Activated T-cell treated with anti-CD3 and anti-CD28 coated beads for 1 hour (primary cell): Measurements from ENCODE around the gene CLIP4.
"Not testable (repeated sequence)": the region's sequence is repeated elsewhere in the genome, so short reads cannot be mapped to it uniquely, and the experiment has no call there.

Experiments used
- DNase-seq: peaks from one replicate; pipeline ENCODE4 v3.0.0-alpha.2; 2020; ENCODE audit warnings: low read depth

CLIP4 gene

DNA sequence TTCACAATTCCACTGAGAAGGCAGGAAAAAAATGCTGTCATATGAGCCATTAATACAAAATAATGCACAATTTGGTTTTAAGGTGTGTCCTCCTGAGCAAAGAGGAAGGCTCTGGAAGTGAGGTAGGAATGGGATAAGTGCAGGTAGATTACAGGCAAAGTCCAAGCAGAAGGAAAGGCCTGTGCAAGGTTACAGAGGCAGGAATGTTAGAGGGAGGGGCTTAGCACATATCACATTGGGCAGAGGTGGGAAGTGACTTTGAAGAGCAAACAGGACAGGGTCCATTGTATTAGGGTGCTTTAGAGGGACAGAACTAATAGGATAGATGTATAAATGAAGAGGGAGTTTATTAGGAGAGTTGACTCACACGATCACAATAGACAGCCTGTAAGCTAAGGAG, 14.7 kb upstream of the CLIP4 start:
- DNase-seq: no peak

DNA sequence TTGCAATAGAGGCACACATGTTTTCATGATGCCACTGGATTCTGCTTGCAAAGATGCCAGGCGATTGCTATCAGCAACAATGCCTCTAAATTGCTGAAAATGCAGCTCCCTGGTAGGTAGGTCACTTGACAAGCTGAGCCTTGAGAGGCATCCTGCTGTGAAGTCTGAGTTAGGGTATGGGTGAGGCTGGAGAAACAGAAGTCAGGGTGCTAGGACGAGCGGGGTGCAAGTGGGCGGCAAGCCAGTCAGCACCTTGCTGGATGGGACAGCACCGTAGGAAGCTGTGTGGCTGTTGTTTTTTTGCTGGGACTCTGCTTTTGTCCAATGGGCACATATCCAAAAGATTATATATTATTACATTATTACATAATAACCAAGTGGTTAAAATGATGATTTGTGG, 10.5 kb upstream of the CLIP4 start:
- DNase-seq: no peak

DNA sequence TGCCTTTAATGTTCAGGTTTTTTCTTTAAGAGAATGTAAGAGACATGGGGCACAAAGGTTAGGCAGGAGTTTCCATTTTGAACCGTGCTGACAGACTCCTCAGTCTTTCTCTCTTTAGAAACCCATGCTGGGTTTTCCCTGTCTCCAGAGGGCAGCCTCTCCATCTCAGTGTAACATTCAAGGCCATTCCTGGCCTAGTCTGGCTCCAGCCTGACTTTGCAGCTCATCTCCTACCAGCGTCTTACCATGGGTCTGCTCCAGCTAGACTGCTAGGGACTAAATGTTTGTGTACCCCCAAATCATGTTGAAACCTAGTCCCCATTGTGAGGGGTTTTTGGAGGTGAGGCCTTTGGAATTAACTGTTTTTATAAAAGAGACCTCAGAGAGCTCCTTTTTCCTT, 9.8 kb upstream of the CLIP4 start:
- no peak for DNase-seq

DNA sequence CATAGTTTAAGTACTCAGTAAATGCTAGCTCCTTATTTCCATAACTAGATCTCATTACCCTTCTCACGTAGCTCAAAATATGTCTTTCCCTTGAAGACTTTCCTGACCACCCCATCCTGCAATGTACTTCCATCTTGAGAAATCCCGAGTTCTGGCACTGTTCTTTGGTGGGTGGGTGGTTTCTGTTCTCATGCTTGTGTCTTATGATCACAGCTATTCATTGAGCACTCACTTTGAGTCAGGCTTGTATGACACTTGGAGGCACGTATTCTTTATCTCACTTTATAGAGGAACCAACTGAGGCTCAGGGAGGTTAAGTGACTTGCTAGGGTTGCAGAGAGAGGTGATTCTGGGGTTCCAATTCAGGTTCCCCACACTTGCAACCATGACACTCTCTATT, 9.0 kb upstream of the CLIP4 start:
- DNase-seq: no peak

DNA sequence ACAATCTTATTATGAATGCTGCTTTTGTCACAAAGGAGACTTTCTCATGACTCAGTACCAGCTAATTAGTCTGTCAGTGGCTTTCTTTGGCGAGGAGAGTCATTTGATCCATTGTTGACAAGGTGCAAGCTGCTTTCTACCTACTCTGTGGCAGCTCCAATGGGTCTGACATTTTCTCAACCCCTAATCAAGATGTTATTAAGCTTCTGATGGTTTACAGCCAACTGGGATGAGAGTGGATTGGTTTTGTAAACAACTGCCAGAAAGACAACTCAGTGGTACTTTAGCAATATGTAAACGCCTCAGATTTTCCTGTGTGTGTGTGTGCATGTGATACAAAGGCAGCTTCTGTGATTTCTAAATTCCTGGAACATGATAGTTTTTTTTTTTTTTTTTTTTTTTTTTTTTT, 8.2 kb upstream of the CLIP4 start:
- DNase-seq: no peak

DNA sequence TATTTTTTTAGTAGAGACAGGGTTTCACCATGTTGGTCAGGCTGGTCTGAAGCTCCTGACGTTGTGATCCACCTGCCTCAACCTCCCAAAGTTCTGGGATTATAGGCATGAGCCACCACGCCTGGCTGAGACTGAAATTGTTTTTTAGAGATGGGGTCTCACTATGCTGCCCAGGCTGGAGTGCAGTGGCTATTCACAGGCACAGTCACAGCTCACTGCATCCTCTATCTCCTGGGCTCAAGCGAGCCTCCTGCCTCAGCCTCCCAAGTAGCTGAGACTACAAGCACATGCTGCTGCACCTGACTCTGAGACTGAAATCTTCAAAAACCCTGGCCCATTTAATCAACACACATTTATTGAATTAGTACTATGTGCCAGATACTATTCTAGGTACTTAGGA, 7.7 kb upstream of the CLIP4 start:
- not testable (repeated sequence) for DNase-seq

DNA sequence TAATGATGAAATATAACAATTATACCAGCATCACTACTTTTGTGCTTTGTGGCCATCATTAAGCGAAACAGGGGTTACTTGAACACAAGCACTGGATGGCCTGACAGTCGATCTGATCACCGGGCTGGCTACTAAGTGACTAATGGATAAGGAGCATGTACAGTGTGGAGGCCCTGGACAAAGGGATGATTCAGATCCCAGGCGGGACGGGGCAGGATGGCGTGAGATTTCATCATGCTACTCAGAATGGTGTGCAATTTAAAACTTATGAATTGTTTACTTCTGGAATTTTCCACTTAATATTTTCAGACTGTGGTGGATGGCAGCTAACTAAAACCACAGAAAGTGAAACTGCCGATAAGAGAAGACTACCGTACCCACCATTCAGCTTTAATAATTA, 7.0 kb upstream of the CLIP4 start:
- no peak for DNase-seq

DNA sequence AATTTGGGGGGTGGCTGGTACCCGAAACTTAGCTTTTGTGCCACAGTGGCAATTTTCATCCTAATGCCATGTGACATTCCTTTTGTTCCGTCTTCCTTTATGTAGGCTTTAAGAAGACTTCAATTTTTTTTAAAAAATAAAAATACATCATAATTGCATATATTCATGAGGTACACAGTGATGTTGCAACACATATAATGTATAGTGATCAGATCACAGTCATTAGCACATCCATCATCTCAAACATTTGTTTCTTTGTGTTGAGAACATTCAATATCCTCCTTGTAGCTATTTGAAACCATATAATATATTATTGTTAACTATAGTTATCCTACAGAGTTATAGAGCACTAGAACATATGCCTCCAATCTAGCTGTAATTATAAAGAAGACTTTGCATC, 6.0 kb upstream of the CLIP4 start:
- no peak for DNase-seq

DNA sequence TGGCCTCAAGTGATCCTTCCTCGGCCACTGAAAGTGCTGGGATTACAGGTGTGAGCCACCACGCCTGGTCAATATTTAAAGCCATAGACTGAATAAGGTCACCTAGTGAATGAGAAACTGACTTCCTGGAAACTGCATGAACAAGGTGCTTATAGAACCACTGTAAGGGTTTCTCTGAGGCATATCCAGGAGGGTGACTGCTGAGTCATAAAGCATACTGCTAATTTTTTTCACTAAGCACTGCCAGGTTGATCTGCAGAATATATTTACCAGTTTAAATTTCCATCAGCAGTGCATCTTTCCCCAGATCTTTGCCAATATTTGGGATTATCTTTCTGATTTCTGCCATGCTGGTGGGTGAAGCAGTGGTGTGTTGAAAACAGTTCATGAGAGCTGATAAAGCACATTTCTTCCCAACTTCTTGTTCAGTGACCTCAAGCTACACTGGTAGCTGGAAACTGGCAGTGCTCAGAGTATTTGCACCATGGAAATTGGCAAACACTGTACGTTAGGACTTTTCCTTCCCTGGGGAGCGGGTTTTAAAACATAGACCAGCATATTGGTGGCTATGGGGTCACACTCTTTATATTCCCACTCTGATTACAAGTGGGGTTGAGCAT, 4.2 kb upstream of the CLIP4 start:
- no peak for DNase-seq

DNA sequence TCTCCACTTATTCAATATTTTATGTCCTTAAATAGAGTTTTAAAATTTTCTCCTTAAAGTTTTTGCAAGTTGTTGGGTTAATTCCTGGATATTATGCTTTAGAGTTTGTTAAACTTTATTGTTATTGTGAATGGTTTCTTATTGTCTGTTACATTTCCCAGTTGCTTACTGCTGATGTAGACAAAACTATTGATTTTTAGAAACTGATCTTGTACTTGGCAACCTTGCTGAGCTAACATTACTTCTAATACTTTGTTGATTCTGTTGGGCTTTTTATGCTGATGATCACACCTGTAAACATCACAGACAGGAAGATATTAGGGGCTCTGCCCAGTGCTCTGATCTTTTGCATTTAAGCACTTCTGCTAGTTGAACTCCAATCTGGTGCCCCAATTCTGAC, 2.8 kb upstream of the CLIP4 start:
- no peak for DNase-seq

DNA sequence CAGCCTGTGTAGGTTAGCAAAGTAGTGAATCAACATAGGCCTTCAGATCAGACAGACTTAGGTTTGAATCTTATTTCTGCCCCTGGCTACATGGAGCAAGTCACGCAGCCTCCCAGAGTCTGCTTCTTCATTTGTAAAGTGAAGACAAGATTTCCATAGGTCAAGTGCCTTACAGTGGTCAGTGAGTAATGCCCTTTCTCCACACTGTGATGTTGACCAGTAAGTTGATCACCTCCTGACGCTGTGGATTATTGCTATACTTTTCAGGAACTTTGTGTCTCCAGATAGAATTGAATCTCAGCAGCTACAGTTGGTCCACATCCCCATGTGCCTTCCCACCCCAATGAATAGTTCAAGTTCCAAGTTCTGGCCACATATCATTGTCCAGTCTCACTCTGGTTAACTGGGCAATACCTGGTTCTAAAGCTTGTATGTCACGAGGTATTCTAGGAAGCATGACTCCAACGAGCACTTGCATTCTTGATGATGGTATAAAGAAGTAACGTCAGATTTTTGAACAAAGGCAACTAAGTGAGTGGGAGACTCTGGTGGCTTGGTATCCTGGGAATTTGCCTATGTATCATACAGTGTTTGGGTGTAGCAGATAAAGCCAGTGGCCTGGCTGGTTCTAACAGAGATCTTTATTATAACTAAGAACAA, 2.1 kb upstream of the CLIP4 start:
- DNase-seq: no peak

DNA sequence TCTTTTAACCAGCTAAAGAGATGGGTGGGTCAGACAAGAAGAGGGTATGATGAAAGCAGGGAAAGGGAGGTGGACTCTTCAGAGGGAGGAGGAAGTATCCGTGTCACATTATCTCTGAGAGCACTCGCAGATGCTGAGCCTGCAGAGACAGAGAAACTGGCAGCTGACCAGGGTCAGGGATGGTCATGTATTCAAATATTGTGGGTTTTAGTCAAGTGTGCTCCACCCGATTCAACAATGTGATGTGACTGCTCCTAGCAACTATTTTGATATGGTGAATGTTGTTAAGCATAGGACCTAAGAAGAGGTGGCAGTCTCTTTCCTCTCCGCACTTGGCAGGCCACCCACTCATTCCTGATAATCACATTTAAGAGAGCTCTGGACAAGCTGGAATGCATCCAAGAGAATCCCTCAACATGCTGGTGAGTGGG, 1.3 kb upstream of the CLIP4 start:
- no peak for DNase-seq

DNA sequence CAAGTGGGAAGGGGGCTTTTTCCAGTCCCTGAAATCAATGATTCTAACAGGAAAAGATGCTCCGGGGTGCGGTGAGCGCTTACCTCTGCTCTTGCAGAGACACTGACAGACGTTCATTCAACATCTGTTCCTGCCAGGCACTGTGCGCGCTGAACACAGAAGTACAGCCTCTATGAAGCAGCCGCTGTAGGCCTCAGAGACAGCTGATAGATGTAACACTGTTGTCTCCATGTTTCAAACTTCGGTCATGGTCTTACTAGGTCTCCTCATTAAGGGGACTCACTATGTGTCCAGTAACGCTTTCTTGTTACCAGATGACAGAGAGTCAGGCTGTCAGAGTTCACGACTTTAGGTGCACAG, 649 bp upstream of the CLIP4 start:
- DNase-seq: no peak

DNA sequence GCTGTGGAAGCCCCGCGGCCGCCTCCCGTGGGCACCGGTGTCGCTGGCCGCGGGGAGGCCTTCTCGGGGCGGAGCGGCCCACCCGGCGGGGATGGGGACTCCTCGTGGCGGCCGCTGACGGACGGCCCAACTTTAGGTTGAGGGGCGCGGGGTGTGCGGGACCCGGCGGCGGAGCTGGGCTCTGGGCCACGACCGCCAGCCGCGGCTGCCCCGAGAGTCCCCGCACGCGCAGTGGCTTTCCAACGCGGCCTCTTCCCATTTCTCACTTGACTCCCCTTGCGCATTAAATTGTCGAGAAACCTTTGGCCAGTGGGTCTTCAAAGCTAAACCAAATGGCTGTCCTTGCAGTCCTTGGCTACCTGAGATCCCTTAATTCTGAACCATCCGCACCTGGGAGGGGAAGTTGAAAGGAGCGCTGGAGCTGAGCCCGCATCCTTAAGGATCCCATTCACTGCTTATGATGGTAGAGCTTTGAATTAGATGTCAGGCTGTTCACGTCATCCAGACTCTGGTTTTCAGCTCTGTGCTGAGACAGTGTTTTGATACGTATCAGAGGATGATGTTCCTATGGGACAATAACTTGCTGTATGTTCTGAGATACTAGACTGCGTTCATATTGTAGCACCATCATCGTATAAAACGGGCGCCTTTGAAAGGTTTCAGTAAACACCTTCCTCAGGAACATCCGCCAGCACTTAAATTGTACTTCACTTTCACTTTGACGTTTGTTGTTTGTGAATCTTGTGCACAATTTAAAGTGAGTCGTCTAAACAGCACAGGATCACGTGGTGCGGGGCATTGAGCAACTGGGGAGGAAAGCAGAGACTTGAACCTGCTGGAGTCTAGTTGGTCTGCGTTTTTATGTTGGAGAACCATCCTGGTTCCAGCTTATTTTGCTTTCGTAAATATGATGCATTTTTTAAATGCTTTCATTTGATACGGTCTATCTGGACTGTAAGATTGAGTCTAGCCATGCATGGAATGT, 874 bp downstream of the CLIP4 start:
- peak; percentile 38 for DNase-seq

DNA sequence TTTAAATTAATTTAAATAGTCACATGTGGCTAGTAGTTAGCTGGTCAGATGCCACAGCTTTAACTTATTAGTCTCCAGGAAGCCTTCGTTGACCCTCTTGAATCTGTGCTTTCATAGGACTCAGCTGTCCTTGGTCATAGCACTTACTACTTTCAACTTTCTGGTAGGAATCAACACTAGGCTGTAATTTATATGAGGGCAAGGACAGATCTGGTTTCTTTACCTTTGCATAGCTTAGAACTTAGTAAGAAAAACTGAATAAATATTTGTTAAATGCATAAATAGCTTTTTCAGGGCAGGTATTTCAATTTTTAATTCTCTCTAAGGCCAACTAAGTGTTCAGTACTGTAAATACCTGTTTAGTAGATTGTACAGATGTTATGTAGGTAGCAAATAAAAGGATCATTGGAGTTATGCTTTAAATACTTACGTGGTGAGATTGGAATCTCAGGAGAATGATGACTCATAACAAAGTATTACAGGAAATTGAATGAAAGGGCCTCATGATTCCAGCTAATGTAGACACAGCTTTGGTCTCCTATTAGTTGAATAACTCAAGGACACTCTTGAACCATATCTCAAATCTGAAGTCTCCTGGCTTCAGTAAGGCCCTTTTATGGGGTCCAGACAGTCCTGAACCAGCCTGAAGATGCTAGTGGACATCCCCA, 2.6 kb downstream of the CLIP4 start:
- no peak for DNase-seq

DNA sequence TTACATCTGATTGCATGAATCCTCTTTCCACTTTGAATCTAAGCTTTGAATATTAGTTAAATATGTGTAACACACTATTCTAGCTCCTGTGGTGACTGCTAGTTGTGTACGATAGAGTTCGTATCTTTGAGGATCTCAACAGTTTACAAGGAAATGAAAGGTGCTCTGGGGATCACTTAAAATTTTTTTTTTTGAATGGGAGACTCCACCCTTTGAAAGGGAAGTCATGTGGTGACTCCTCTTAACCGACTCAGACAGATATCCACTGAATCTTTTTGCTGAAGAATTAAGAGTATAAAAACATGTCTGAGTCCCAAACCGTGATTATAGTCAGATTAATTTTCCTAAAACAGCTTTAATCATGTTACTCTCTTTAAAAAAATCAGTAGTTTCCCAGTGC, 4.0 kb downstream of the CLIP4 start:
- DNase-seq: no peak

DNA sequence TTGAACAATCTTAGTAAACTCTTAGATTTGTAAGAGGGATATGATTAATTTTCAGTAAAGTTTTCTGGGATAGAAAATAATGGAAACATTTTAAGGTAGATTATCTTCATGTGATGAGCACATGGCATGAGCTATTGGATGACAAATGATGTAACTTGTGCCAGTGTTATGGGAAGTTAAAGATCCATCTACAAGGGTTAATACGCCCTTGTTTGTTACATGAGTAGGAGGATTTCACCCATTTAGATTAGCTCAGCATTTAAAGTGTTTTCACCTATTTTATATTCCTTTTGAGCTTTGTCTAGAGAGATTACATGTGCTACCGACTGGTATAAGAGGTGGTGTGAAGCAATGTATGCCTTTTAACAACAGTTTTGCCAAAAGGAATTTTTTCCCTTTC, 5.6 kb downstream of the CLIP4 start:
- no peak for DNase-seq

DNA sequence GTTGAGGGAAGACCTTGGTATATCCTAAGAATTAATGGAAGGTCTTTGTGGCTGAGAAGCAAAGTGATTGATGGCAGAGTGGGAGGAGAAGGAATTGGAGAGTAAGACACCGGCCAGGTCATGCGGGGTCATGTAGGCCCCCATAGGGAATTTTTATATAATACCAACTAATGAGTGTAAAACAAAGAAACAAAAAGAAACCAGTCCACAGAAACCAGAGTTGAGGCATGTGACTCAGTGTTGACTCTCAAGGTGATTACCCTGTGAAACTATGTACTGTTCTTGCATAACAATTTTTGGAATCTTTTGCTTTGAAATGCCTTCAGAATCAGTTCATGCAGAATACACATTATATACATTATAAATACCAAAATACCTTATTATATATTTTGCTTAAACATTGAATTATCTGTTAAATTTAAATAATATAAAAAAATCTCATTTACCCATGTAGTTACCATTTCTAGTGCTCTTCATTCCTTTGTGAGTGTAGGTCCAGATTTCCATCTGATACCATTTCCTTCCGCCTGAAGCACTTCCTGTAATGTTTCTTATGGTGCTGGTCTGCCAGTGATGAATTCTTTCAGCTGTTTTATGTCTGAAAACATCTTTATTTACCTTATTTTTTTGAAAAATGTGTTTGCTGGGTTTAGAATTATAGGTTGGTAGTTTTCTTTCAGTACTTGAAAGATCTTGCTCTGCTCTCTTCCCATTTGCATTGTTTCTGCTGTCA, 8.6 kb downstream of the CLIP4 start:
- DNase-seq: no peak

DNA sequence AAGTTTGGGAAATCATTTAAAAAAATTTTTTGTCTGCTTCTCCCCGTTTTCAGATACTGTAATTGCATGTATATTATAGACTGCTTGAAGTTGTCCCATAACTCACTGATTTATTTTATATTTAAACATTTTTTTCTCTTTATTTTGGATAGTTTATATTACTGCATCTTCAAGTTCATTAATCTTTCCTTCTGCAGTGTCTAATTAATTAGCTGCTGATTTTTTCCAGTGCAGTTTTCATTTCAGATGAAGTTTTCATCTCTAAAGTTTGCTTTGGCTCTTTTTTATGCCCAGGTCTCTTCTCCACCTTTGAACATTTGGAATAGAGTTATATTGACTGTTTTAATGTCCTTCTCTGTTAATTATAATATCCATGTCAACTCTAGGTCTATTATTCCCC, 9.3 kb downstream of the CLIP4 start:
- DNase-seq: no peak

DNA sequence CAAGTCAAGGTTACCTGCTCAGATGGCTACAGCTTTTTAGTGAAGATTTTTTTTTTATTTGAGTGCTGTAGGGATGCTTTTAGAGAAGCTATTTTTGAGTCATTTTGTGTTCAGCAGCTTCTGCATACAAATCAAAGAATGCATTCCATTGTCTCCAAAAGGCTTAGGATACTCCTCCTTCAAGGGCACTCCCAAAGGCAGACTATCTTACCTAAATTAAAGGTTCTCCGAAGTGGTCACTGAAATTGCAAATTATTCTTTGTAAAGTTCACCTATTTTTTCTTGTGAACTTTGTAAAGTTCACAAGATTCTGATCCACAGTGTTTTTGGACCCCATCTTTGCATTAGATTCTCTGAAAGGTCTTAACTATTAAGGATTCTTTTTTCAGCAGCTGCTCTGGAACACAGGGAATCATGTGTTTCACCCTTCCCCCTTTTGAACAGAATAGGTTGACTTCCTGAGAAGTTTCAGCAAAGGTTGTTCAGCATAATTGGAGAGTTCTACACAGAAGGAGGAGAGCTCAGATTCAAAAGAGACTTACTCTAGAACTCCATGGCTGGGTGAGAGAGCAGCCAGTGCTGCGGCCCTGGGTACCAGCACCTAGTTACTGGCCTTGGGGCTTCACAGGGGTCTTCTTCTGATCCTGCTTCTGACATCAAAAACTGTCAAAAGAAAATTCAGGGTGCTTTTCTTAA, 14.5 kb downstream of the CLIP4 start:
- no peak for DNase-seq

DNA sequence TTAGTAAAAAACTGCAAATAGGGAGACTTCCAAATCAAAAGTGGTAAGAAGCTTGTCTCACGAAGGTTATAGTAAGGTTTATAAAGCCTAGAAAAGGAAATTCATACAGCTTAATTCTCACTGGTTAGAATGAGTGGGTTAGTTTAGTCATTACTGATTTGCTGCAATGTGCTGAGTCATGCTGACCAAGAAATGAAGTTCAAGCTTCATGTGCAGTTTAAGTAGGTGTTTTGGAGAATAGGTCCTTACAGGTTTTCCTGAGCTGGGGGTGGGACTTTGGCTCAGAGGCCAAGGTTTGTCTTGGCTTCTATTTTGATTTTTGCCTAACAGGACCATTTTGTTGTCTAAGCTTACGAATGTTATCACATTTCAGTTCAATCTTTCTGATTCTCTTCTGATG, 15.1 kb downstream of the CLIP4 start:
- DNase-seq: no peak
